K562 (cell line): ENCODE measurements around the gene OSCP1. TPM values are rescaled to one million over a fixed set of nuclear protein-coding genes. Genes with fewer than 3 reads are reported as not detected.
A peak's percentile ranks its signal among the peaks of the same experiment; 100 is the strongest.

Experiments
- CBX2 ChIP-seq: fragments of 200-600 bp; sonication (generic); IDR thresholded peaks from one replicate; pipeline ENCODE4 v1.6.1; 2012; ENCODE audit warnings: mild to moderate bottlenecking, low read length, inconsistent platforms; ENCODE audit not compliant: insufficient read depth, poor library complexity, severe bottlenecking
- CREBBP ChIP-seq: IDR thresholded peaks from one replicate; pipeline ENCODE4 v1.6.1; 2012; ENCODE audit warnings: low read depth, mild to moderate bottlenecking, control low read depth, inconsistent platforms, low read length
- CXXC5 ChIP-seq: fragments of 250-450 bp; sonication (Bioruptor Pico); IDR thresholded peaks from 2 replicates; pipeline ENCODE4 v1.8.0; 2022; ENCODE audit warnings: inconsistent platforms, mild to moderate bottlenecking, moderate library complexity
- DNMT1 ChIP-seq: fragments of 450-650 bp; IDR thresholded peaks from 2 replicates; pipeline ENCODE4 v1.6.1; 2016; ENCODE audit warnings: antibody characterized with exemption, mild to moderate bottlenecking
- ELF2 ChIP-seq: fragments of 250-450 bp; sonication (Bioruptor Pico); IDR thresholded peaks from 2 replicates; pipeline ENCODE4 v1.5.0; 2021; ENCODE audit warnings: mild to moderate bottlenecking
- FOXM1 ChIP-seq, 2 experiments: fragments of 450-650 bp in 1 of 2; sonication (generic) in 1 of 2; formaldehyde crosslinking in 1 of 2; IDR thresholded peaks; 2 replicates each; pipeline versions ENCODE4 v1.6.1 to v1.9.0; 2017 to 2022; ENCODE audit warnings: low read depth in 2 of 2, mild to moderate bottlenecking in 2 of 2, missing genetic modification reagents in 1 of 2, moderate library complexity in 1 of 2
- NFYB ChIP-seq: IDR thresholded peaks from 2 replicates; pipeline ENCODE4 v1.6.1; 2011; ENCODE audit warnings: mild to moderate bottlenecking, moderate library complexity; ENCODE audit not compliant: insufficient read length; ENCODE audit errors: extremely low read depth
- PREB ChIP-seq: sonication (generic); formaldehyde crosslinking; IDR thresholded peaks from 2 replicates; pipeline ENCODE4 v1.8.1; 2023; ENCODE audit warnings: mild to moderate bottlenecking, missing genetic modification reagents
- RB1 ChIP-seq: fragments of 450-650 bp; IDR thresholded peaks from 2 replicates; pipeline ENCODE4 v1.6.1; 2017; ENCODE audit warnings: low read depth, mild to moderate bottlenecking
- RBFOX2 ChIP-seq: fragments of 200-400 bp; formaldehyde crosslinking; IDR thresholded peaks from 2 replicates; pipeline ENCODE4 v1.6.1; 2017; ENCODE audit warnings: low read depth, mild to moderate bottlenecking, low read length, moderate library complexity
- STAT5A ChIP-seq: IDR thresholded peaks from 2 replicates; pipeline ENCODE4 v1.6.1; 2012; ENCODE audit warnings: low read length, inconsistent platforms, borderline replicate concordance
- TBL1XR1 ChIP-seq, 2 experiments: IDR thresholded peaks; 2 replicates each; pipeline ENCODE4 v1.6.1; 2012; ENCODE audit warnings: improper control_type of control experiment in 2 of 2, low read length in 2 of 2, mild to moderate bottlenecking in 1 of 2
- ZBTB7A ChIP-seq: IDR thresholded peaks from 2 replicates; pipeline ENCODE4 v1.6.1; 2011; ENCODE audit warnings: low read depth, mild to moderate bottlenecking, low read length, moderate library complexity, borderline replicate concordance; ENCODE audit not compliant: control insufficient read depth
- ZFP36 ChIP-seq: fragments of 150-350 bp; IDR thresholded peaks from 2 replicates; pipeline ENCODE4 v1.6.1; 2018; ENCODE audit warnings: low read length, low read depth; ENCODE audit not compliant: partially characterized antibody
- ZNF395 ChIP-seq: fragments of 200-800 bp; sonication (Bioruptor generic); IDR thresholded peaks from 2 replicates; pipeline ENCODE4 v1.6.1; 2017; ENCODE audit warnings: missing genetic modification characterization, missing compliant biosample characterization
- ZNF436 ChIP-seq: fragments of 250-450, 450-650 bp; sonication (Bioruptor Pico); formaldehyde crosslinking; IDR thresholded peaks from 2 replicates; pipeline ENCODE4 v1.7.0; 2020; ENCODE audit warnings: mild to moderate bottlenecking
- polyA plus RNA-seq, 8 experiments: library from polyadenylated mRNA; depleted of rRNA in 4 of 8; stranded (reverse) in 5 of 8; unstranded in 3 of 8; fragments of >200 nt; fragmentation: Nextera tagmentation in 2 of 8; fragmentation: Illumina TruSeq in 1 of 8; extraction: Ambion mirVana in 2 of 8; extraction: Trizol in 1 of 8; gene quantifications; 2 replicates each; pipeline versions ENCODE4 v1.2.1 to v1.2.3, GENCODE V29; 2011 to 2014; ENCODE audit warnings: inconsistent platforms in 1 of 8, missing spikeins in 1 of 8
- total RNA-seq, 7 experiments: library from RNA; depleted of rRNA in 6 of 7; stranded (reverse); fragments of >200 nt in 6 of 7; fragmentation: Illumina TruSeq in 2 of 7; extraction: Trizol in 2 of 7; gene quantifications; 2 replicates each; pipeline versions ENCODE4 v1.2.1 to v1.2.3, GENCODE V29; 2011 to 2021; ENCODE audit warnings: low replicate concordance in 1 of 7

The OSCP1 gene
- total and polyA plus RNA-seq, 9 of the 15 experiments (the other 6 are each of a cell fraction or from before 2014, with no cell fraction given) = 0.15 to 0.40 (median 0.33) TPM; not detected in 5

- peak; percentile 89 for TF ChIP-seq RBFOX2
- no peak for TF ChIP-seq PREB (CRISPR knock-in tag)
- peak; percentile 86 for TF ChIP-seq RB1
- TF ChIP-seq DNMT1 = 0 out of 2 replicates have a peak, but pooled peaks have one; percentile 85
- peak in 1 of 2 experiments; percentile 41; a peak in 2 of 4 replicates for TF ChIP-seq TBL1XR1 (IDR thresholded peaks at IDR 0.05; ENCODE audit: low read length in 2 of 2)
- no peak for TF ChIP-seq ZFP36
- no peak for TF ChIP-seq FOXM1 (IDR thresholded peaks at IDR 0.05; ENCODE audit: low read depth)
- TF ChIP-seq FOXM1 (CRISPR knock-in tag; IDR thresholded peaks at IDR 0.05; ENCODE audit: low read depth) = peak; percentile 22; the same call in 1 of the 2 replicates
- TF ChIP-seq ZNF395 (CRISPR knock-in tag) = no peak
- TF ChIP-seq ZNF436 = no peak
- peak; percentile 100 for TF ChIP-seq ELF2 (CRISPR knock-in tag)
- peak; percentile 79 for TF ChIP-seq CXXC5 (CRISPR knock-in tag)
- peak; percentile 93 for TF ChIP-seq NFYB
- TF ChIP-seq CBX2 = no peak
- peak; percentile 70; the same call in 1 of the 2 replicates for TF ChIP-seq ZBTB7A
- TF ChIP-seq STAT5A = no peak
- no peak for TF ChIP-seq CREBBP
- TF ChIP-seq, all 486 proteins: peak for 82
Observed at GRCh38 chr1:36385410-36386264, 64.6 kb downstream of the OSCP1 start, which contains the start of gene STK40 (continued).
